ACC112 (cell line): ENCODE data around the gene MCC.

ENCODE experiments used
- H2AFZ ChIP-seq: fragments of 200-600 bp; sonication (generic); one replicate; pipeline ENCODE4 v1.6.0; 2017; ENCODE audit warnings: antibody characterized with exemption, low read length; ENCODE audit not compliant: unreplicated experiment
- H3K27ac ChIP-seq: fragments of 200-600 bp; sonication (generic); 2 replicates; pipeline ENCODE4 v1.5.1; 2014; ENCODE audit warnings: low read depth, mild to moderate bottlenecking, antibody characterized with exemption, low read length, moderate library complexity
- H3K27me3 ChIP-seq: fragments of 200-600 bp; sonication (generic); 2 replicates; pipeline ENCODE4 v1.6.1; 2014; ENCODE audit warnings: mild to moderate bottlenecking, antibody characterized with exemption, low read length, moderate library complexity, mixed read lengths; ENCODE audit not compliant: insufficient read depth
- H3K36me3 ChIP-seq: fragments of 200-600 bp; sonication (generic); 2 replicates; pipeline ENCODE4 v1.6.1; 2016; ENCODE audit warnings: mild to moderate bottlenecking, antibody characterized with exemption, low read length, moderate library complexity, mixed read lengths; ENCODE audit not compliant: insufficient read depth
- H3K4me1 ChIP-seq: fragments of 200-600 bp; sonication (generic); one replicate; pipeline ENCODE4 v1.6.1; 2016; ENCODE audit warnings: low read length, mixed read lengths; ENCODE audit not compliant: insufficient read depth, unreplicated experiment, control insufficient read depth
- H3K4me3 ChIP-seq: fragments of 200-600 bp; sonication (generic); 2 replicates; pipeline ENCODE4 v1.5.1; 2014; ENCODE audit warnings: mild to moderate bottlenecking, low read depth, low read length
- H3K79me2 ChIP-seq: fragments of 200-600 bp; sonication (generic); one replicate; pipeline ENCODE4 v1.6.0; 2016; ENCODE audit warnings: low read length; ENCODE audit not compliant: control insufficient read depth, unreplicated experiment, insufficient read depth

Gene MCC

DNA sequence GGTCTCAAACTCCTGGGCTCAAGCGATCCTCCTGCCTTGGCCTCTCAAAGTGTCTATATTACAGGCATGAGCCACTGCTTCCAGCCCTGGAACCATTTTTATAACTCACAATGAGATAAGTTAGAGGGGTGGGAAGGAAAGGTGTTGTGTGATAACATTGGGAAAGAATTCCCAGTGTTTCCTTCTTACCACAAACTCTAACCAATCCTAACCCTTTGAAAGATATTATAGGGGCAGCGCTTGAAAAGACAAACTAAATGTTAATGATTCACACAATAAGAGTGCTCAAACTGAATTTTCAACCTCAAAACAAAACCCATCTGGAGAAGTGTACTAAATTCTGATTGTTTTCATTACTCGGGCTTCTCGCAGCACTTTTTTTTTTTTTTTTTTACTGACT, 163.2 kb downstream of the MCC start:
- no peak overlapping the region for H3K4me3 ChIP-seq
- no peaks in the 10 kb centered on the region for H3K36me3 ChIP-seq
- H3K4me1 ChIP-seq: no peaks in the 10 kb centered on the region
- no peak overlapping the region for H2AFZ ChIP-seq
- H3K27me3 ChIP-seq: no peaks in the 10 kb centered on the region
- H3K79me2 ChIP-seq: no peaks in the 10 kb centered on the region
- no peak overlapping the region for H3K27ac ChIP-seq

DNA sequence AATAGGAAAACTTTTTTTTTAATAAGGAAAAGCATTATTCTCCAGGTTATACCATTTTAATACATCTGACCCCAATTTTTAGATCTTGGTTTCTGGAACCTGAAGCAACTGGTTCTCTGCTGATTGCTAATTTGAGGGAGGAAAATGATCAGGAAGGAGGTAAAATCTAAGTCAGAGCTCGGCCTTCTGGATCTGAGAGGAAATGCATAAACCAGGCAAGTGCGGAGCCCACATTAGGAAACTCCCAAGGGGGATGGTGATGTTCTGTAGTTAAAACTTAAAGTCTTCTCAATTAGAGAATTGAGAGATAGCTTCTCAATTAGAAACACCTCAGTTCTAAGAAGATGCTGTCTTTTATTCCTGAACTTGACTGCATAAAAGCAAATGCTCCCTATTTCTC, 167.0 kb downstream of the MCC start:
- Histone ChIP-seq H3K4me1 (no peaks in the 10 kb centered on the region), H2AFZ (no peak overlapping the region), H3K79me2 (no peaks in the 10 kb centered on the region), H3K27ac (no peak overlapping the region), H3K4me3 (no peak overlapping the region), H3K27me3 (no peaks in the 10 kb centered on the region), H3K36me3 (no peaks in the 10 kb centered on the region)

DNA sequence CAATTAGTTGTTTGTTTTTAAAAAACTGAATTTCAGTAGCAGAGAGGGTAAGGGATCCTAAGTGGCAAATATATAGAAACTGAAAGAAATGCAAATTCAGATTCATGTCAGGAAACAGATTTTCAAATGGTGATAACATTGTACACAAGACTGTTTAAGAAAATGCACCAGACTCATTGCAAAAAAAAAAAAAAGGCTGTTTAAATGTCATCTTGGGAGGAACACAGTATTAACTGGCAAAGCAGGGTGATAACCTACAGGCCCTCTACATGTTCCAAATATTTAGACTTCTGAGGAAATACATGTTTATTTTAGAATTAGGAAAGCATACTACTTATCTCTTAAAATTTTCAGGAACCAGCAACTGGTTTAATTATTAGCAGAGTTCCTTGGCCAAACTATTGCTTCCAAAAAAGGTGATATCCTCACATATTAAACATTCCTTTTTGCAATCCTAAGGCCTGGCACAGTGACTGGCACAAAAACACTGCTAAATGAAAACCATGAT, 167.9 kb downstream of the MCC start:
- no peak overlapping the region for H3K27ac ChIP-seq
- H3K4me1 ChIP-seq: no peaks in the 10 kb centered on the region
- H2AFZ ChIP-seq: no peak overlapping the region

DNA sequence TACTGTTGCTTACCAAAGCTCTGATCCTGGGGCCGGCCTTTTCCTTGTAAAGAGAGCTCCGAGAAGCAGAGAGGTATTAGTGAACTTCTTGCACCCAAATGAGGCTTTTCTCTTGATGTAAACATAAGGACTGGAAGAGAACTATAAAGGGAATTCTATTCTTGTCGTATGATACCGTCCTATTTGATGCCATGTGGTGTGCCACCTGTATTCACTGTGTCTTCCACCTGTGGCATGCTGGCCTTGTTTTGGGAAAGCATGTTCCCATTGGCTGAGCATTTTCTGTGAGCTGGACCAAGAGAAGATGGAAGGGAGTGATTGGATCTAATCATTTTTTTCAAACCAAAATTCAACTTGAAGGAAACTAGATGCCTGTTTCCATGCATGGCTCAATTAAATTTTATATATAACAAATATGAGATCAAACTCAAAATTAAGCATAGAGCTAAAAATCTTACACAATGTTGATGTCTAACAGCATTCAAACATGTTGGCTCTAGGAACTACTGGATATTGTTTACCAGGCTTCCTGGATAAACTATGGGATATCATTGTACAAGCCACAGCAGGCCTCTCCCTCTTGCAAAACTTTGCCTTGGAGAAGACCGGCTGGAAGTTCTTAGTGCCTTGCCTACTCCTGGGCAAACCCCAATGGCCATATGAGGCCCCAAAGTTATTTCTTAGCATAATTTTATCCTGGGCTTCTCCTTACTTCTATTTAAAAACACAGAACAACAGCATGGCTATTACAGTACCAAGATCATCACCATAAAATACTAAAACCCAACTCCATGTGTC, 168.8 kb downstream of the MCC start:
- Histone ChIP-seq H3K36me3 (no peaks in the 10 kb centered on the region), H2AFZ (no peak overlapping the region), H3K4me1 (no peaks in the 10 kb centered on the region), H3K79me2 (no peaks in the 10 kb centered on the region), H3K4me3 (no peak overlapping the region), H3K27me3 (no peaks in the 10 kb centered on the region), H3K27ac (no peak overlapping the region)

More for the DNA sequence above, 167.9 kb downstream of the MCC start:
- H3K4me3 ChIP-seq: no peak overlapping the region
- no peaks in the 10 kb centered on the region for H3K36me3 ChIP-seq
- H3K27me3 ChIP-seq: no peaks in the 10 kb centered on the region
- H3K79me2 ChIP-seq: no peaks in the 10 kb centered on the region

DNA sequence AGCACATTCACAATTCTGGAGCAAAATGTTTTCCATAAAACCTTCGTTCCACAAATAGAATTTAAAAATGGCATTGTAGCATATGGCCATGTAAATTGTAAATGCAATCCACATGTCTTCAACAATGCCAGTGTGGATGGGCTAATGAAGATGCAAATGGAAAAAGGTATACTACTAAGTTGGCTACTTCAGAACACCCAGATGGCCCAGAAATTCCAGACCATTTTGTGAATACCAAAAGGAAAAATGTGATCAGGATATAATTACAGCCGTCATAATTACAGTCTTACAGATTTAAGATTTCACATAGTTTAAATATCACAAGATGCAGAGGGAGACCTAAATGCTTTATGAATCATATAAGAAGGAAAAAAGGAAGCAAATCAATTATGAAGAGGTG, 170.6 kb downstream of the MCC start:
- Histone ChIP-seq H3K4me1 (no peaks in the 10 kb centered on the region), H3K27me3 (no peaks in the 10 kb centered on the region), H3K27ac (no peak overlapping the region), H2AFZ (no peak overlapping the region), H3K36me3 (no peaks in the 10 kb centered on the region), H3K4me3 (no peak overlapping the region), H3K79me2 (no peaks in the 10 kb centered on the region)

DNA sequence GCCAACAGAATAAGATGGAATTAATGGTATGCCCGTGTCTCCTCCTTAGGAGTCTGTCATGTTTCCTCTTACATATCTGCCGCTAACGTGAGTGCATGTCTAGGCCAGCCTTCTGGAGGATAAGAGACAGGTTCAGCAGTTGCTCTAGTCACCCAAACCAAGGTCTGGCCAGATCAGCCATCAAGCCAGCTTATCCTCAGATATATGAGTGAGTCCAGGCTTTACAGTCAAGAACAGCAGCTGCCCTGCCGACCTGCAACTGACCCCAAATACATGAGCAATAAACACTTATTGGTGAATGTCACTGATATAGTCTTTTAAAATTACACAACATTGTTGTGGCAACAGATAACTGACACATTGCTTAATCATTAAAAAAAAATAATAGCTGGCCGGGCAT, 177.0 kb downstream of the MCC start:
- Histone ChIP-seq H3K27me3 (no peaks in the 10 kb centered on the region), H3K4me1 (no peaks in the 10 kb centered on the region), H3K79me2 (no peaks in the 10 kb centered on the region), H3K4me3 (no peak overlapping the region), H2AFZ (no peak overlapping the region), H3K36me3 (no peaks in the 10 kb centered on the region), H3K27ac (no peak overlapping the region)

DNA sequence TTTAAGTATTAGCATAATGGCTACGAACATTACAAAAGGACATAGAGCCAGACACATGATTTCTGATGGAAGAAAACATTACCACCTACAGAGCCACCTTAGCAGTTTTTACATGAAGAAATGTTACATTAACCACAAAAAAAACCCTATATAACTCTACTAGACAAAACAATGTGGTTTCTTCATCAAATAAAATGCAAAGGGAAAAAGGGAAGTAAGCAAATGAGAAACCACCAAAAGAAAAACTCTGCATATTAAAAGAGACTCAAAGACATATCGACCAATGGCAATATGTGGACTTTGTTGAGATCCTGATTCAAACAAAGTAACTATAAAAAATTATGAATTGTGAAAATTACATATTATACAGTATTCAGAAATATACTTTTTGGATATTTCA, 186.1 kb downstream of the MCC start:
- Histone ChIP-seq H3K36me3 (no peaks in the 10 kb centered on the region), H3K27ac (no peak overlapping the region), H3K4me3 (no peak overlapping the region), H3K79me2 (no peaks in the 10 kb centered on the region), H3K4me1 (no peaks in the 10 kb centered on the region), H2AFZ (no peak overlapping the region), H3K27me3 (no peaks in the 10 kb centered on the region)

DNA sequence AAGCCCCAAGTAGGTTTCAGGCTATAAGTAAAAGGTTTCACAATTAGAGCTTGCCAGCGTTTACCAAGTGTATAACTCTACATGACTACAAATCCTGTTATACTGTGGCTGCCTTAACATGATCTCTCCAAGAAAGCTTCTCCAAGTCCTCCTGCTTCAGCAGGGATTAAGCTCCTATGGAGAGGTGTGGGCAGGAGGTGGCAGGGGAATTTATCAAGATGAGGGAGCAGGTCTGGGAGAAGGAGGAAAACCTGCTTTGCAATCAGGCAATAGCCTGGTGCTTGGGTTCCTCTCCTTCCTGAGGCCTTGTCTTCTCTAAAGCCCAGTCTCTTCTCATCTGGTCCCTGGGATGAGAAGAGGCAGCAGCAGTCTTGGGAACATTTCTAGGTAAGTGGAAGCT, 188.7 kb downstream of the MCC start:
- Histone ChIP-seq H3K27me3 (no peaks in the 10 kb centered on the region), H3K27ac (no peak overlapping the region), H3K4me1 (peaks cover 6% of the 10 kb centered on the region), H3K36me3 (no peaks in the 10 kb centered on the region), H2AFZ (no peak overlapping the region), H3K4me3 (no peak overlapping the region), H3K79me2 (no peaks in the 10 kb centered on the region)

DNA sequence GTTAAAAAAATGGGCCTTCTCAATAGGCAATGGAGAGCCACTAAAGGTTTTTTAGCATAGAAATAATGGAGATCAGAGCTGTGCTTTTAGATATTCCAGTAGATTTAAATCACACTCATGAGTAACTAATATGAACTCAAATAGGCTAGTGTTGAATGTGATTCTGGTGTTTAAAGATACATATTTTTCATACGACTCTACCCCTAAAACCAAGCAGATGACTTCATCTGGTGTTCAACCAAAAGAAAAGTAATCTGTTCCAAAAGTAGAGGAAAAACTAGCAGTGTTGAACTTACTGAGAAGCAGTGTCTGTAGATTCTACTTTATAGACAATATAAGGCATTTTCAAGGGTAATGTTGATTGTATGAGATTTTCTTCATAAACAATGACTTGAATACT, 191.6 kb downstream of the MCC start:
- Histone ChIP-seq H3K79me2 (peaks cover 6% of the 10 kb centered on the region), H3K4me1 (peaks cover 6% of the 10 kb centered on the region)

DNA sequence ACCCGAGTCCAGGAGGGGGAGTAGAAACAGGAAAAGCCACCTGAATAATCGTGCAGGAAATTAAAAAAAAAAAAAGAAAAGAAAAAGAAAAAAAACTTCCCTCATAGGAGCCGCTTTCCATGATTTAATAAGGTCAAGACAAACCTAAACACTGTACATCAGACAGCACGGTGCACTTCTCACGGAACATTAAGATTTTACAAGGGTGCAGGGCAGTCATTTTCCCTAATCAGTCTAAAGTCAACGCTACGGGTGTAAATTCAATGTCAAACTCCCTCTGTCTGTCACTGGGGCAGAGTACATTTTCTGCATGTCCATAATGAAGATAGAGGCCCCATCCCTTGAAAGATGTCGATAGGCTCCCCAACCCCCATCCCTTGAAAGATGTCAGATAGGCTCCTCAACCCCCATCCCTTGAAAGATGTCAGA, 193.1 kb downstream of the MCC start:
- H3K4me3 ChIP-seq: peak overlapping the region; percentile 92
- peaks cover 6% of the 10 kb centered on the region for H3K4me1 ChIP-seq
- H2AFZ ChIP-seq: no peak overlapping the region
- no peaks in the 10 kb centered on the region for H3K36me3 ChIP-seq
- no peaks in the 10 kb centered on the region for H3K27me3 ChIP-seq
- H3K27ac ChIP-seq: no peak overlapping the region
- H3K79me2 ChIP-seq: peaks cover 14% of the 10 kb centered on the region

More for the DNA sequence above, 191.6 kb downstream of the MCC start:
- Histone ChIP-seq H3K4me3 (no peak overlapping the region), H3K27me3 (no peaks in the 10 kb centered on the region), H3K27ac (no peak overlapping the region), H3K36me3 (no peaks in the 10 kb centered on the region), H2AFZ (no peak overlapping the region)
